HG03571 (cell line): ENCODE measurements around the gene BCAS4.

ENCODE experiments used
- ATAC-seq: cut with Tn5 transposase; IDR thresholded peaks from one replicate; pipeline ENCODE4 v1.9.1; 2021; ENCODE audit not compliant: unreplicated experiment

The BCAS4 gene

DNA sequence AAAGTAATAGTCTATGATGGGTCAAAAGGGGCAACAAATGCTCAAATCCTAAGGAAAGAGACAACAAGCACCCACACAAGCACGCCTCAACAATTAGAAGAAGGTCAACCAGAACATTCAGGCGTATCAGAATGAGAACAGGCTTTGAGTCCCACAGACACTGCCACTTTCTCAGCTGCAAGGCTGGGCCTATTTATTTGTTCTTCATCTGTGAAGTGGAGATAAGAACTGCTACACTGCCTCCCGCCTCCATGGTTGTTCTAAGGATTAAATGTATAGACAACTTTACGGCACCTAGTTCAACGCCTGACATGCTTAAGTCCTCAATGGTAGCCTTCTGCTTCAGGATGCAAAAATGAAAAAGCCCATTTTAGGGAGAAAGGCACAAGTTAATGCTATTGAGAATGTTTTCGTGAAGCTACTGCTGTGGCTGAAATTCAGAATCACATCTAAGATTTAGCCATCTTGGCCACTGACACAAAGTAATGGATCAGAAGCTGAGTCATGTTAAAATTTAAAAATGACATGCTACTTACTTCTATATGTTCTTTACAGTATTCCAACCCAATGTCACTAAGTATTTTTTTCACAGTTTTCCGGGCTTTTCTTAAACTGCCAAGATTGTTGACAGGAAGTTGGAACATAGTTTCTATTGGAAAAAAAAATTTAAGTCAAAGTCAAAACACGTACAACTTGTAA lies 108.6 kb downstream of the BCAS4 start:
- no peak for ATAC-seq

DNA sequence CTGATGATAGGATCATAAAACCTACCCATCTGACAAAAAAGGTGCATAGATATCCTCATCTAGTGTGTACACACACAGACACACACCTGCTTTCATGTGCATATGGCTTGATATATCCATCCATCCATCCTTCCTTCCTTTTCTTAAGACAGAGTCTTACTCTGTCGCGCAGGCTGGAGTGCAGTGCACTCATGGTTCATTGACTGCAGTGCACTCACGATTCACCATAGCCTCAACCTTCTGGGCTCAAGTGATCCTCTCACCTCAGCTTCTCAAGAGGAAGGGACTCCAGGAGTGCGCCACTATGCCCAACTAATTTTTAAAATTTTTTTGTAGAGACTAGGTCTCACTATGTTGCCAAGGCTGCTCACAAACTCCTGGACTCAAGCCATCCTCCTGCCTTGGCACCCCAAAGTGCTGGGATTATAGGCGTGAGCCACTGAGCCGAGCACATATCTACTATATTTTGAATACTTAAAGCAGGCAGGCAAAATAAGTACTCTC lies 109.3 kb downstream of the BCAS4 start:
- no peak for ATAC-seq

DNA sequence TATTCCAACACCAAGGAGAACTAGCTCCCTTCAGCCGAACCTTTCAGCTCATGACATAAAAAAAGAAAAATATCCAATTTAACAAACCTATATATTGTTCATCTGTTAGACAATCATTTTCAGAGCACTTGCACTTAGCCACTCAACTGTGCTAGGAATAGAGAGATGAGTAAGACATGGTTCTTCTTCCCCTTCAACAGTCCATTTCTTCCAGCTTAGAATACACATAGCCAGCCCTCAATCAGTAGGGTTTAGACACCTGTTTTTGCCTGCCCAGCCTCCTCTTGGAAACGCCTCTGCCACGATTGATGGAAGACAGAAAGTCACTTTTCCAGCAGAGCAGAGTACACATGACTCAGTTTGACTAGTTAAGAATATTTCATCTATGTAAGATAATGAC lies 114.6 kb downstream of the BCAS4 start:
- no peak for ATAC-seq

DNA sequence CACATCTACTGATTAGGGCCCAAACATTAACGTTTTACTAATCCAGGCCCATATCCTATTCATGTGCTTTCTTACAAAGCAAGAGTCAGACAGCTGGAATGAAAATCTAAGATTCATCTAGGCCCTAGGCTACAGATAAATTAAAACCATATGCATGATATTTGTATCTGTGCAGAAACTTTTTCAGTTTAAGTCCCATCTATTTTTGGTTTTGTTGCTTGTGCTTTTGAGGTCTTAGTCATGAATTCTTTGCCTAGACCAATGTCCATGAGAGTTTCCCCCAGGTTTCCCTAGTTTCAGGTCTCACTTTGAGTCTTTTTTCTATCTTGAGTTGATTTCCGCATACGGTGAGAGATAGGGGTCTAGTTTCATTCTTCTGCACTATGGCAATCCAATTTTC lies 116.2 kb downstream of the BCAS4 start:
- ATAC-seq, result no peak

DNA sequence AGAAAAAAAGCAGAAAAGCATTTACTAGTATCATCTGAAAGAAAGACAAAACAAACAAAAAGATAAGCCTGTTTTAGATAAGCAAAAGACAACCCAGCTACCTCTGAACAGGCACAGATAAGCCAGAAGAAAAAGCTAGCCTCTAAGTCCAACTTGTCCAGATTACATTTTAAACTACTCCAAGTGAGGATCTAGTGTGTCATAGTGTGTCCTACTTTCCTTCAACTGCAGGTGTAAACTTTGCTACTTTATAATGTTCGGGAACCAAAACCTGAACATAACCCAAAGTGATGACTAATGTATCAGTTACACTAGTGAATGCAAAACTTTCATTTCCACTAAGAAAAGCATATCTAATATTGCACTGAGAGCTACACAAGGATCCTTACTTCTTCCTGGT lies 116.9 kb downstream of the BCAS4 start:
- peak; percentile 44 for ATAC-seq

DNA sequence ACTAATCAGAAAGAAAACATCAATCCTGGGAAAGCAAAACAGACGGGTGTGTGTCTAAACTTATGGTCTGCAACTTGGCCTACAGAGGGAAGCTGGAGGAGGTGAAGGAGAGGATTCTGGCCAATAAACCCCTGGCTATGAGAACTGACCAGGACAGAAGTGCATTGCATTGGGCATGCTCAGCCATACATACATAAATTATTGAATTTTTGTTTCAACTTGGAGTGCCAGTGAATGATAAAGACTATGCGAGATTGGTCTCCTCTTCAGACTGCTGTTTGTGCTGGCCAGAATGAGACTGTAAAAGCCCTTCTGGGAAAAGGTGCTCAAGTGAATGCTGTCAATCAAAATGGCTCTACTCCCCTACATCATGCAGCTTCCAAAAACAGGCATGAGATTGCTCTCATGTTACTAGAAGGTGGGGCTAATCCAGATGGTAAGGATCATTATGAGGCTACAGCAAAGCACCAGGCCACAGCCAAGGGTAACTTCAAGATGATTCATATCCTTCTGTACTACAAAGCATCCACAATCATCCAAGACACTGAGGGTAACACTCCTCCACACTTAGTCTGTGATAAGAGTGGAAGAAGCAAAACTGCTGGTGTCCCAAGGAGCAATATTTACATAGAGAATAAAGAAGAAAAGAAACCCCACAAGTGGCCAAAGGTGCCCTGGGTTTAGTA lies 119.0 kb downstream of the BCAS4 start:
- ATAC-seq, result no peak

DNA sequence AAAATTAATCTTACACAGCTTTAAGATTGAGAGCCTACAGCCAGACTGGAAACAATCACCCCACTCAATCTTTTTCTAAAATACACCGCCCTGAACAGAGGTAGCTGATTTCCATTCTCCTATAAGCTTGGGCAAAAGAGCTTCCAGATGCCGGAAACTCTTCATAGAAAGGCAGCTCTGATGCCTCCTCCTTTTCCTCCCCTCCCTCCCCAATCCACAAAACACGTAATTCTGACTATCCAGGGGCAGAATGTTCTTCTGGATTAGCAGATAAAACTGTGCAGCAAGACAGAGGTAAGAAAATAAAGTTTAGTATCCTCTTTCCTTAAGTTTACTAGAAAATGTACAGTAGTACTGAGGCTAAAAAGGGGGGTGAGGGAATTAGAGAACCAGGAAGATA lies 120.6 kb downstream of the BCAS4 start:
- ATAC-seq, result no peak

DNA sequence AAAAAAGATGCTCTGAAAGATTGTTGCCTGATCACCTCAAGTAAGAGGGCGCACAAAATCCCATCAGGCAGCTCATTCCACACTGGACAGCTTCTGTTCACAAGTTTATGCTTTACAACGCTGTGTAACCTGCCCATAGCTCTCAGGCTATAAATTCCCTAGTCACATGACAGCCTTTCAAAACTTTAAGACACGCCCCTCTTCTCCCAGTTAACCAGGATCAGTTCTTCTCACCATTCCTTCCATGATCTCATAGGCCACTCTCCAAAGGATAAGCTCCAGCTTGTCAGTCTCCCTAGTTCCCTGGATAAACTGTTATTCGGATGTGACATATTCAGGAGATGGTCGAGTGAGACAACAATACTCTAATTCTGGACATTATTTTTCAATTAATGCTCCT lies 121.4 kb downstream of the BCAS4 start:
- no peak for ATAC-seq

DNA sequence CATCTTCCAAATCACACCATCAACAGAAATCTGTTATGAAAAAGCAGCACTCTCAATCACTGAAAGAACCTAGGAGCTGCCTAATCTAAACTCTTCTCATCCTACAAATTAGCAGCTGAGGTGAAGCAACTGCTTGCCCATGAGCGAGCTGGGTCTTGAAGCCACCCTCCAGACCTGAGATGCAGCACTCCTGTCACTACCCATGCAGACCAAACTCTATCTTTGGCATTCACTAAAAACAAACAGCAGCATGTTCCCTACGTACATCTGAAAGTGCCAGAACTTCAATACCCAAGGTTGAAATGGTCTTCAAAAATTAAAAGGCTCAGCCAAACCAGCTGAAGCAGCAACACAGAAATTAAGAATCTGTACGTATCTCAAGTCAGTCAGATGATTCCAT lies 122.1 kb downstream of the BCAS4 start:
- ATAC-seq, result no peak

DNA sequence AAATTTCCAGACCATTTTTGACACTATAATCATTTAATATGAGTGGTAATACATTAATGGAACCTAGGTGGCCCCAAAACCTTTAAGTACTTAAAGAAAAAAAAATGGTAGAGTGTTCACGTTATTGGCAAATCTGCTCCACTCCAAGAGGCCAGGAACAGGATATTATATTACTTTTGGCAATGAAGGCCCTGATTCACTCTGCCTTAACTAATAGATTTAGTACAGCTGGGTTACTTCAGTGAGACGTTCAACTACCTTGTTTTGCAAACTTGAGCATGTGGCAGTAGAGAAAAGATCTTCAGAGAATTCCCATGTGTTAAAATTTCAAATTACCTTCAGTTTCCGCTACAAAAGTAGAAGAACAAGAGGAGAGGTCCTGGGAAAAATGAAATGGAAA lies 123.5 kb downstream of the BCAS4 start:
- no peak for ATAC-seq

DNA sequence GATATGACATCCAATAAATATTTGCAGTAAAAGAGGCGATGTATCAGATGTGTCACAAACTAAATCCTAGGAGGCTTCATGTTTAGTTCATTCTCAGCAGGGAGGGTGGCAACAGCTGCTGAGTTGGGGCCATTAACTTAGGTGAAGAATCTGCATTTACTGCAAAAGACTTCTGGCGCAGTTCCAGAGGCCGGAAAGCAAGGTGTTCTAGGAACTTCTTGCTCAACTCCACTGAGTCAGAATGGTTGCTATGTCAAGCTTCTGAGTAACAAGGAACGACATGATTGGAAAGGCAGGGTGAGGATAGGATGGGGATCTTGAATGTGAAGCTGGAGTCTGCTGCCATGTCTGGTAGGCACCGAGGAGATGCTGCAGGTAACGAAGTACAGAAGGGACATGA lies 124.7 kb downstream of the BCAS4 start:
- no peak for ATAC-seq

DNA sequence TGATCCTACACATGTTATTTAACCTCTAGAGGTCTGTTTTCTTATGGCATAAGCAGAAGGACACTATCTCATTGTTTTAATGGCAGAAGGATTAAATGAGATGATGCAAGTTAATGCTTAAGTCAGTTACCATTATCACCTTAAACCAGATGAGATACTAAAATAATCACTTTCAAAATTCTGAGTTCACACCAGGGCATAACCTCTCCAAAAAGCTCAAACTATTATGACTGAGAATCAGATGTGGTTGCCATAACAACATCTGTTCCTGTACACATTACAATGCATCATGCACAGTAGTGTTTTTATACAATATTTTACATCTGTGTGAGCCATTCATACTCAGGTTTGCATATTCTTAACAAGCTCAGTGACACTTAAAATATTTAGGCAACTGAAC lies 126.1 kb downstream of the BCAS4 start:
- ATAC-seq, result no peak

DNA sequence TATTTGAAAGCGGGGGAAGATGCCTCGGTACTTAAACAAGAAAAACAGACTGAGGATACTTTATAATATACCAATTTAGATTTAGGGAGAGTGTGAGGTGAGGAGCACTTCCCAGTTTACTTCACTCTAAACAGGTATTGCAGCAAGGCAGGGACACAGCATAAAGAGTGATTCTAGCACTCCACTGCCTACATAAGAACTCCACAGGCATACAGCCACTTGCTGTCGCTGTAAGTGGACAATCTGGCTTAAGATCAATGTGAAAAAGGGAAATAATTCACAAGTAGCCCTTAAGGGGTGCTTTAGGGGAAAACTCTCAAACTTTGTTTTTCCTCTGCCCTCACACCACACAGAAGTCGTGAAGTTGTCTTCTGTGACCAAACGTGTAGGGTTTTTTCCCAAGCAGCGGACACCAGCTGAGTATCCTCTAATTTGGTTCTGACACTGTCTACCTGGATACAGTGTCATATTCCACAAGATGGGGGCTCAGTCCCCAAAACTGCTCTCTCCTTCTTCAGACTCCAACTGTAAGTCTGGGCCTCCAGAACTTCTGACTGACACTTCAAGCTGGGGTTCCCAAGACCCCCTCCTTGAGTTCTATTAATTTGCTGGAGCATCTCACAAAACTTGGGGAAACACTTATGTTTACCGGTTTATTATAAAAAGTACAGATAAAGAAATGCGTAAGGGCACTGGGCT lies 127.1 kb downstream of the BCAS4 start:
- no peak for ATAC-seq

DNA sequence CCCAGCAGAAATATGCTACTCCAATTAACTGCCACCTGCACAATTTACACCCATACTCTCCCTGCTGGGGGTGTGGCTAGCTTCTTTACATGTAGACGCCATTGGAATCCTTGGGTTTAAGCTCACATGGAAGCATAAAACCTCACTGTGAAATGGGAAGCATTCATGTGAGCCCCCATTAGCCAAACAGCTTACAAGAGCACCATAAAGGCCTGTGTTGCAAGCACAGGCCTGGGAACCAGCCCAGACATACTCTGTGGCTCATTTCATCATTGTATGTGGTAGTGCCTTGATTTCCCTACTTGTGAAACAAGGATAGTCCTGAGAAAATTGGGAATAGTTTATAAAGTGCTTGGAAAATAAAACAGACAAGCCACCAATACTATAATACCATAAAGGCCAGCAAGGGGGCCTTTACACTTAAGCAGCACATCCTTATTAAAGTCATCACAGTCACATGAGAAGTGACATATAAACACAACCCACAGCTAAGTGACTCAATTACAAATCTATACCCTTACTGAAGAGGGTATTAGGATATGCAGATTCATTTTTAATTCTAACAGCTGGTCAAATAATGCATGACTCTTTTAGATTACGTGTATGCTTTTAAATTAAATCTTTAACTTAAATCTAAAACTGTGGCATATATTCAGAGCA lies 129.5 kb downstream of the BCAS4 start:
- no peak for ATAC-seq

DNA sequence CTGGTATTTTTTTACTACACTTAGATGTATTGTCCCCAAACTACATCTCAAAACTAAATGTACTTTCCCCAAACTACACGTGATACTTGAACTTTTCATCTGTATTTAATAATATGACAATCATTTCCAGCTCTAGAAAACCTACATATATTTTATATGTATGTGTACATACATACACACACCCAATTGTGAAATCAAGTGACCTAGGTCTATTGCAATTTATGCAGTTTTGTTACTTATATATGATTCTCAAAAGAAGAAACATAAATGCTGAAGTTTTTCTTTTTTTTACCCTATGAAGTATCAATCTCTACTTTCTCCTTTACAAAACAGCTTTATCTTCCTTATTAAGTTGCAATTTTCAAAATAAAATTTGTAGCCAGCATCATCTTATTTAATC lies 131.7 kb downstream of the BCAS4 start:
- no peak for ATAC-seq
